HCT116 (cell line): ENCODE measurements around the gene DCAF15. TPM values are rescaled to one million over a fixed set of nuclear protein-coding genes. Genes with fewer than 3 reads are reported as not detected.

Experiments
- ATAC-seq: fragments of 200-7000 bp; cut with Tn5 transposase; 2 replicates; pipeline ENCODE4 v1.9.1; 2020; ENCODE audit warnings: mild to moderate bottlenecking, moderate library complexity
- BruUV-seq: library from RNA; stranded (reverse); fragments of 400-500 nt; replicated peaks from 2 replicates; lab custom pipeline; 2021; lab: Mats Ljungman, UMichigan
- CTCF ChIA-PET: fragments of 300-600 bp; sonication (Branson Sonifier 250); formaldehyde crosslinking; loops from one replicate; lab custom pipeline; 2021; ENCODE audit warnings: antibody characterized with exemption; lab: Charles Lee
- POLR2A ChIA-PET: fragments of 300-600, 350-600 bp; sonication (Branson Sonifier 250); formaldehyde crosslinking; loops from one replicate; lab custom pipeline; 2021; ENCODE audit warnings: antibody characterized with exemption; lab: Charles Lee
- RAD21 ChIA-PET, 2 experiments: fragments of 300-600 bp; sonication (Branson Sonifier 250); formaldehyde crosslinking; loops; one replicate each; lab custom pipeline; 2023; ENCODE audit warnings: low total read pairs in 2 of 2; ENCODE audit not compliant: uncharacterized antibody in 2 of 2, unreplicated experiment in 2 of 2, low non-redundant PET in 1 of 2; lab: Charles Lee
- DNase-seq: peaks from one replicate; pipeline ENCODE4 v3.0.0-alpha.2; 2010; ENCODE audit warnings: low read depth, low spot score
- H2AFZ ChIP-seq: fragments of 200-600 bp; shearing (Covaris generic), sonication (generic); 2 replicates; pipeline ENCODE4 v1.6.1; 2017; ENCODE audit warnings: low read depth, mixed run types, mixed read lengths, antibody characterized with exemption, low read length; ENCODE audit not compliant: poor library complexity, severe bottlenecking
- H3K27ac ChIP-seq: 2 replicates; pipeline ENCODE4 v1.5.1; 2012; ENCODE audit warnings: low read depth, low read length
- H3K27me3 ChIP-seq: fragments of 200-600 bp; sonication (generic); 2 replicates; pipeline ENCODE4 v1.6.1; 2016; ENCODE audit warnings: mixed run types, low read length, mixed read lengths; ENCODE audit not compliant: insufficient read depth
- H3K36me3 ChIP-seq, 2 experiments: fragments of 200-500 bp in 1 of 2; fragments of 200-600 bp in 1 of 2; sonication (Bioruptor generic) in 1 of 2; sonication (generic) in 1 of 2; 2 replicates each; pipeline versions ENCODE4 v1.5.1 to v1.6.1; 2014 to 2016; ENCODE audit warnings: low read length in 2 of 2, inconsistent platforms in 1 of 2, mixed read lengths in 1 of 2, mixed run types in 1 of 2; ENCODE audit not compliant: insufficient read depth in 2 of 2, control insufficient read depth in 1 of 2
- H3K4me1 ChIP-seq, 2 experiments: fragments of 200-600 bp in 1 of 2; sonication (generic) in 1 of 2; 2 replicates each; pipeline versions ENCODE4 v1.5.1 to v1.6.1; 2012 to 2017; ENCODE audit warnings: low read length in 2 of 2, inconsistent platforms in 1 of 2, mild to moderate bottlenecking in 1 of 2, mixed read lengths in 1 of 2, mixed run types in 1 of 2, moderate library complexity in 1 of 2; ENCODE audit not compliant: insufficient read depth in 2 of 2, control insufficient read depth in 1 of 2
- H3K4me2 ChIP-seq: fragments of 200-600 bp; sonication (generic); 2 replicates; pipeline ENCODE4 v1.6.1; 2017; ENCODE audit warnings: mixed run types, low read length, mixed read lengths
- H3K4me3 ChIP-seq, 2 experiments: fragments of 200-600 bp in 1 of 2; sonication (generic) in 1 of 2; replicated peaks in 1 of 2; 2 replicates each; pipeline ENCODE4 v1.5.1; 2011 to 2016; ENCODE audit warnings: low read length in 2 of 2, control low read depth in 1 of 2, low read depth in 1 of 2, mild to moderate bottlenecking in 1 of 2, mixed read lengths in 1 of 2, mixed run types in 1 of 2
- H3K79me2 ChIP-seq: fragments of 200-600 bp; sonication (generic); 2 replicates; pipeline ENCODE4 v1.6.1; 2017; ENCODE audit warnings: mild to moderate bottlenecking, mixed run types, low read length, moderate library complexity, mixed read lengths; ENCODE audit not compliant: insufficient read depth
- H3K9ac ChIP-seq: fragments of 200-600 bp; sonication (generic); 2 replicates; pipeline ENCODE4 v1.6.1; 2016; ENCODE audit warnings: low read length, mixed read lengths
- H3K9me2 ChIP-seq: fragments of 200-600 bp; sonication (generic), shearing (Covaris generic); 2 replicates; pipeline ENCODE4 v1.6.1; 2017; ENCODE audit warnings: mixed run types, mild to moderate bottlenecking, moderate library complexity; ENCODE audit not compliant: insufficient read depth
- H3K9me3 ChIP-seq, 2 experiments: fragments of 200-500 bp in 1 of 2; fragments of 200-600 bp in 1 of 2; sonication (Bioruptor generic) in 1 of 2; sonication (generic) in 1 of 2; 2 replicates each; pipeline ENCODE4 v1.6.1; 2014 to 2017; ENCODE audit warnings: low read length in 2 of 2, mixed read lengths in 2 of 2, inconsistent platforms in 1 of 2, low read depth in 1 of 2, mild to moderate bottlenecking in 1 of 2, mixed run types in 1 of 2, moderate library complexity in 1 of 2; ENCODE audit not compliant: control insufficient read depth in 1 of 2, insufficient read depth in 1 of 2
- H4K20me1 ChIP-seq: fragments of 200-600 bp; sonication (generic), shearing (Covaris generic); 2 replicates; pipeline ENCODE4 v1.6.1; 2017; ENCODE audit warnings: mixed run types, mild to moderate bottlenecking, moderate library complexity; ENCODE audit not compliant: insufficient read depth
- FOSL1 ChIP-seq: IDR thresholded peaks from 2 replicates; pipeline ENCODE4 v1.6.1; 2012; ENCODE audit warnings: low read depth
- POLR2AphosphoS5 ChIP-seq: IDR thresholded peaks from 2 replicates; pipeline ENCODE4 v1.6.1; 2011; ENCODE audit warnings: mild to moderate bottlenecking, low read depth, low read length, moderate library complexity
- SRF ChIP-seq: IDR thresholded peaks from 2 replicates; pipeline ENCODE4 v1.6.1; 2012; ENCODE audit warnings: low read depth
- ZBTB33 ChIP-seq: IDR thresholded peaks from 2 replicates; pipeline ENCODE4 v1.6.1; 2011; ENCODE audit warnings: mild to moderate bottlenecking, low read length, moderate library complexity; ENCODE audit not compliant: insufficient replicate concordance; ENCODE audit errors: extremely low read depth
- intact Hi-C: fragments of 100-400 bp; cut with micrococcal nuclease; formaldehyde crosslinking; loops from 2 replicates; pipeline ENCODE4 v1.10.0; 2022
- total RNA-seq: library from RNA; stranded (reverse); gene quantifications from one replicate; pipeline ENCODE4 v1.2.1, GENCODE V29; 2021; ENCODE audit not compliant: unreplicated experiment
- TF ChIP-seq, protein P1 (sequence below): IDR thresholded peaks from 2 replicates; pipeline ENCODE4 v1.6.1; 2012

DCAF15 gene
- total RNA-seq, 1 experiment from 2014 or later = 46.2 TPM

DNA sequence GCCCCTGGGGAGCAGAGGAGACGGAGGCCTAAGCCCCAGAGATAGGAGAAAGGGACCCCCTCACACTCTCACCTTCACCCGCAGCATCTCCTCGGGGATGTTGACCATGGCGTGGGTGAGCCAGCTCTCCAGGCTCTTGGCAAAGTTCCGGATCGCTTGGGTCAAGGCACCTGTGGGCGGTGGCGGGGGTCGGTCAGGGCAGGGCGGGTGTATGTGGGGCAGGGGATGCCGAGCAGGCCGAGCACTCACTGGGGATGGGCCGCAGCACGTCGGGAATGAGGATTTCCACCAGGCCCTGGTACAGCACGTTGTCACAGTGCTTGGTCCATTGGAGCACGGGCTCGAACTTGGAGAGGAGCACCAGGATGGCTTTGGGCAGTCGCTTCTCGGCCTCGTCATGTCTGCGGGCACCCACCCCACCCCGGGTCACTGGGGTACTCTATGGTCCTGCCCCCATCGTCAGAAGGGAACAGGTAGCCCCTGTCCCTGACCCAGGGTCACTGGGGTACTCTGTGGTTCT, 13.1 kb downstream of the DCAF15 start:
- no peak overlapping the region for H2AFZ ChIP-seq
- no peaks in the 10 kb centered on the region for H3K9me2 ChIP-seq
- CTCF ChIA-PET = no interaction called here
- DNase-seq (no peak), ATAC-seq (no peak)
- no peaks in the 10 kb centered on the region for H4K20me1 ChIP-seq
- BruUV-seq = no TSS peak
- POLR2A ChIA-PET = no interaction called here
- H3K79me2 ChIP-seq = no peaks in the 10 kb centered on the region
- H3K4me2 ChIP-seq = no peak overlapping the region
- H3K4me3 ChIP-seq = no peak overlapping the region
- H3K27ac ChIP-seq = no peak overlapping the region
- peaks cover 4 to 6% of the 10 kb centered on the region in 2 experiments; a peak in 3 of 4 replicates for H3K36me3 ChIP-seq
- no peak for TF ChIP-seq SRF
- TF ChIP-seq FOSL1 = no peak
- H3K9me3 ChIP-seq = no peaks in the 10 kb centered on the region
- no peaks in the 10 kb centered on the region for H3K4me1 ChIP-seq
- intact Hi-C loops = no loop called here
- RAD21 ChIA-PET = no interaction called here
- no peaks in the 10 kb centered on the region for H3K27me3 ChIP-seq
- no peak overlapping the region for H3K9ac ChIP-seq

- Histone ChIP-seq H3K9me3 (no peaks in the 10 kb centered on the region), H3K4me2 (no peak overlapping the region), H3K27me3 (no peaks in the 10 kb centered on the region), H3K79me2 (no peaks in the 10 kb centered on the region), H3K9me2 (no peaks in the 10 kb centered on the region), H2AFZ (no peak overlapping the region), H4K20me1 (no peaks in the 10 kb centered on the region), H3K4me3 (no peak overlapping the region), H3K4me1 (no peaks in the 10 kb centered on the region), H3K9ac (no peak overlapping the region)
- ChIA-PET POLR2A (no interaction called here), RAD21 (no interaction called here), CTCF (no interaction called here)
- no peak for ATAC-seq
- intact Hi-C loops = no loop called here
- no peak for DNase-seq
- no peak for TF ChIP-seq POLR2AphosphoS5
- TF ChIP-seq ZBTB33 = no peak
- TF ChIP-seq, protein P1, sequence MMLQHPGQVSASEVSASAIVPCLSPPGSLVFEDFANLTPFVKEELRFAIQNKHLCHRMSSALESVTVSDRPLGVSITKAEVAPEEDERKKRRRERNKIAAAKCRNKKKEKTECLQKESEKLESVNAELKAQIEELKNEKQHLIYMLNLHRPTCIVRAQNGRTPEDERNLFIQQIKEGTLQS = no peak
- TF ChIP-seq, all 23 proteins: peak for 0
- H3K27ac ChIP-seq = no peak overlapping the region
- no TSS peak for BruUV-seq
- peaks cover 0 to 4% of the 10 kb centered on the region in 2 experiments; a peak in 3 of 4 replicates for H3K36me3 ChIP-seq
These were observed 13.8 kb downstream of the DCAF15 start for GRCh38 chr19:13965926-13966683.
